AG10803 (cell line): Measurements from ENCODE around the gene PIK3R6.

Source experiments
- DNase-seq: peaks from one replicate; pipeline ENCODE4 v3.0.0; 2010; ENCODE audit warnings: low read depth
- H3K4me3 ChIP-seq: 2 replicates; pipeline ENCODE4 v1.5.1; 2011; ENCODE audit warnings: mild to moderate bottlenecking, low read length, control low read depth
- CTCF ChIP-seq: conservative IDR thresholded peaks from 2 replicates; pipeline ENCODE4 v1.5.1; 2011; ENCODE audit warnings: mild to moderate bottlenecking, low read length, control low read depth, inconsistent platforms

Gene PIK3R6

GRCh38 chr17:8830141-8830540 lies 37.3 kb downstream of the PIK3R6 start:
- DNase-seq, result no peak
- H3K4me3 ChIP-seq, result no peak overlapping the region
- no peak for TF ChIP-seq CTCF

- TF ChIP-seq CTCF, result no peak
These were observed 38.2 kb downstream of the PIK3R6 start for GRCh38 chr17:8829036-8829941.

GRCh38 chr17:8828517-8828875 lies 39.0 kb downstream of the PIK3R6 start:
- no peak for TF ChIP-seq CTCF
- no peak for DNase-seq
- H3K4me3 ChIP-seq, result no peak overlapping the region

More at GRCh38 chr17:8829036-8829941, 38.2 kb downstream of the PIK3R6 start:
- H3K4me3 ChIP-seq, result no peak overlapping the region
- DNase-seq, result no peak

- DNase-seq, result no peak
- TF ChIP-seq CTCF, result no peak
- no peak overlapping the region for H3K4me3 ChIP-seq
These were observed 40.6 kb downstream of the PIK3R6 start for GRCh38 chr17:8826808-8827435.

- no peak for DNase-seq
- no peak overlapping the region for H3K4me3 ChIP-seq
- TF ChIP-seq CTCF, result no peak
These were observed 41.7 kb downstream of the PIK3R6 start for GRCh38 chr17:8825802-8826201.

GRCh38 chr17:8823279-8823678 lies 44.2 kb downstream of the PIK3R6 start:
- no peak for TF ChIP-seq CTCF
- no peak overlapping the region for H3K4me3 ChIP-seq
- no peak for DNase-seq
